GM20431 (cell line): ENCODE measurements around the gene HDGFL2.

ENCODE experiments used
- in situ Hi-C: fragments of 300-500 bp; cut with MseI, MboI; formaldehyde crosslinking; loops from one replicate; pipeline ENCODE4 v1.15.0; 2020; ENCODE audit warnings: low sequenced_read_pairs; ENCODE audit not compliant: unreplicated experiment

The HDGFL2 gene

GRCh38 chr19:4548238-4548584 is 76.1 kb downstream of the HDGFL2 start:
- in situ Hi-C loops: no loop called here

GRCh38 chr19:4550018-4550417 is 77.9 kb downstream of the HDGFL2 start:
- in situ Hi-C loops: no loop called here

GRCh38 chr19:4550479-4551050 is 78.5 kb downstream of the HDGFL2 start:
- in situ Hi-C loops: no loop called here
